Ureter (tissue), 1 donor: ENCODE measurements around the gene C7orf33. TPM values are rescaled to one million over a fixed set of nuclear protein-coding genes. Genes with fewer than 3 reads are reported as not detected.
"Not testable (repeated sequence)": the region's sequence is repeated elsewhere in the genome, so short reads cannot be mapped to it uniquely, and the experiment has no call there.

ENCODE experiments used
- DNase-seq: peaks from one replicate; pipeline ENCODE4 v3.0.0-alpha.2; 2020; ENCODE audit warnings: low spot score
- total RNA-seq: library from RNA; stranded (reverse); gene quantifications from one replicate; pipeline ENCODE4 v1.2.4, GENCODE V29; 2023
- donor health status: DM: yes; HTN: yes; CAD: no.

Gene C7orf33, protein sequence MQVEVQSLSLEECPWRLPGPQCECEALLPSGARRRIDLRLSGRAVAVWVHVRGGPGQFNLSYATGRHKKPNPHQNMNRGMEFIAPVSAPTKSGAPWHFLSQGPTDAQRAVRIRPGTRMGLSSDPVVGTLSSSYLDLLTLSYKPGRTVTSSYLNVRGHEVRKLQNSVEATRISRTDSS
- not detected for total RNA-seq

DNA sequence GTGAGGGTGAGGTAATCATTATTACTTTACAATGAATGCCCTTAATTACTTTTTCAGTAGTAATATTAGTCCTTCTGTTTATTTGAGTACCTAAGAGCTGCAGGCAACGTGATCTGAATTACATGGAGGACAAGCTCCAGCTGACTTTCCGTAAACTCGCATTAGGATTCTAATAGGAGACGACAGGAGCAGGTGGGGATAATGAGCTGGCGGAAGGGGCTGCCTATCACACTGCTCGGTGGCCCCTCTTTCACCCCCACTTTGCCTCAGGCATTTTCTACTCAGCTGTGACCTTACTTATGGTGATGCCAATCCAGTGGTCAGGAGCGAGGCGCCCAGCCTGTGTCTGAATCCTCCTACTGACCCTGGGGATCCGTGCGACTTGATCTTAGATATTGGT is at the start of gene C7orf33:
TSS of gene C7orf33 (plus strand) at position 296 of the 400 bp plus-strand sequence. CDS start 160 bp downstream, outside the sequence.
- no peak for DNase-seq

DNA sequence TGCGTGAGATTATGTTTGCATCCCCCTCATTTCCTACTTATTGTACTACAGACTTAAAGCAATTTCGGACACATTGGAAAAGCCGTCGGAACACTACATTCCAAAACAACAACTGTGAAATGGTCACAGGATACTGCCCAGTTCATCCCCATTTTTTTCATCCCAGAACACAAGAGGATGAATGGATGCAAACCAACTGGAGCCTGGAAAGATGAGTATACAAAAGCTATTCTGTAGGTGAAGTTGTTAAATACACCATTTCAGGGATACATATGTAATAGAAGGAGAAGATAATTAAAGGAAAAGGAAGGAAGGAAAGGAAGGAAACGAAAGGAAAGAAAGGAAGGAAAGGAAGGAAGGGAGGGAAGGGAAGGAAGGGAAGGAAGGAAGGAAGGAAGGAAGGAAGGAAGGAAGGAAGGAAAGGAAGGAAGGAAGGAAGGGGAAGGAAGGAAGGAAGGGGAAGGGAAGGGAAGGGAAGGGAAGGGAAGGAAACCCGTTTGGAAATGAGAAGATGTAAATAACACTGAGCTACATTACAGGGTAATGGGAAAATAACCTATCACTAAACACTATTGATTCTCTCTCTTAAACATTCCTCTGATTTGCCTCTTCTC is 48.6 kb upstream of the C7orf33 start:
- no peak for DNase-seq

DNA sequence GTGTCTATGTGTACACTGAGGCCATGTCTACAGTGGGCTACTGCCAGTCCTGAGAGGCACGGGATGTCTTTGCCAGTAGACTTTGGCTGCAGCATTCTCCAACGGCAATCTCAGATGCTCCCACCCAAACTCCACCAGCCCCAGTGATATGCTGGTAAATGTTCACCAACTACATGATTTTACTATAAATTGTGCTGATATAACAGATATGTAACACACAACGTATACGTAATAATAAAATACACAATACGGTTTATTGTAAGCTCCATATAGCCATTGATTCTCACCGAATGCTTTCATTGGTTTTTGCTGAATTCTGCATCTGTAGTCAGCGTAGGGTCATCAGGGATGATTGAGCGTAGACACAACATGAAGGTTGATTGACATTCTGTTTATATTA is 47.3 kb upstream of the C7orf33 start:
- DNase-seq = no peak

DNA sequence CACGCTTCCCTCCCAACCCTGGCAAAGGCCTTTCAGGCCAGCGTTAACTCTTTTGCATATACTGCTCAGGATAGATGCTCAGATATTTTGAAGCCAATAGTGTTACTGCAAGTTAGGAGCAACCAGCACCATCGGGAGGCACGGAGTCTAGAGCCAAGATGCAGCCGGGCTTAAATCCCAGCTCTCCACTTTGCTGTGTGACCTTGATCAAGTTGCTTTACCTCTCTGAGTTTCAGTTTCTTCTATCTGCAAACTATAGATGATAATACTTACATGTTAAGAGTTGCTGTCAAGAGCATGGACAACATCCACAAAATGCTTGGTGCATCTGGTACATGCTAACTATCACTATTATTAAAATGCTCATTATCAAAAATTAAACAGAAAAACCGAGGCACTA is 45.4 kb upstream of the C7orf33 start:
- DNase-seq = no peak

DNA sequence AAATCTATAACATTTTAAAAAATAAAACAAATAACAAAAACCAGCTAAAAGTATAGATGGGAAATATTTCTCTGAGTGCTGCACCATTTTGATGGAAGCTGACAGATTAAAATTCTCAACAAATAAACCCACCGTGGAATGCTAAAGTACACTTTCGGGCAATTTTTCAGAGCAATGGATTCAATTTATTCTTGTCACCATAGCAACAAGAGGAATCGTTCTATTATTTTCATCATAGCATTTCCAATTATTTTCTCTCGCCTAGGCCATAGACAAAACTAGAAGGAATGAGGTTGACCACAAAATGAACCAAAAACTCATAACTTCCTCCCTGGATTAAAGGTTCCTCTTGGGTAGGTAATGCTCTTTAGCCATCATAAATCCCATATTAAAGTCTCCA is 44.6 kb upstream of the C7orf33 start:
- DNase-seq = no peak

DNA sequence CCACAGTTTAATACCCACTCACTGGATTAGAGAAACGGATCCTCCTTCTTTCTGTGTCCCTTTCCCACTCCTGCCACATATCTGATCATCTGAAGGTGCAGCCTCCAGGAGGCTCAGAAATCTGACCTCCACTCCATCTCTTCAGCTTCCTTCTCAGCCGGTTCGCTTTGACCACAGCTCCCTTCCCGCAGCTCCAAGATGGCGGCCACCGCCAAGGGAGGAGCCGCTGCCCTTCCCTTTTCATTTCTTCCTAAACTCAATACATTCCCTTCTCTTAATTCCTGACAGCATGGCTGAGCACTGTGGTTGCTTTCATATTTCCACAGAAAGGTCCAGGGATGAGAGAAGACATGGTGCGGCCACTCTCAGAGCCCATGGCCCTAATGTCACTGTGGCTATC is 43.7 kb upstream of the C7orf33 start:
- DNase-seq = no peak

DNA sequence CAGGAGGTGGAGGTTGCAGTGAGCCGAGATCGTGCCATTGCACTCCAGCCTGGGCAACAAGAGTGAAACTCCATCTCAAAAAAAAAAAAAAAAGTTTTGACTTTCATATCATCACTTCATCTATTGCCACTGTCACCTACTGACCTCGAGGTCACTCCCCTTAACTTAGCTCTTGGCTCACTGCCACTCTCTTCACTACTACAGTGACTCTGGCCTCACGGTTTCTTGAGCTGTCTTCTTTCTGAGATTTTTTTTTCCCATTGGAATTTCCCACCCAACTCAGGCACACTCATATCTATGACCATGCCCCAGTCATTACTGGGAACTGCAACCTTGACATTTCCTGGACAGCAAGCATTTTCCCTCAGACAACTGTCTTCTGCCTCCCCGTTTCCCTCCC is 42.6 kb upstream of the C7orf33 start:
- DNase-seq = no peak

DNA sequence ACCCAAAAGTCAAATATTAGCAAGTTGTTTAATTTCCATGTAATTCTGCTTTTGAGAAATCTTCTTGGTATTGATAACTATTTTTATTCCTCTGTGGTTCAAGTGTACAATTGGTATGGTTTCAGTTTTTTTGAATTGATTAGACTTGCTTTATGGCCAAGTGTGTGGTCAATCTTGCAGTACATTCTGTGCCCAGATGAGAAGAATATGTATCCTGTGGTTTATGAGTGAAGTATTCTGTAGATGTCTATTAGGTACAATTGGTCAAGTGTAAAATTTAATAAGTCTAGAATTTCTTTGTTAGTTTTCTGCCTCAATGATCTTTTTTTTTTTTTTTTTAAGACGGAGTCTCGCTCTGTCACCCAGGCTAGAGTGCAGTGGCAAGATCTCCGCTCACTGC is 36.6 kb upstream of the C7orf33 start:
- no peak for DNase-seq

DNA sequence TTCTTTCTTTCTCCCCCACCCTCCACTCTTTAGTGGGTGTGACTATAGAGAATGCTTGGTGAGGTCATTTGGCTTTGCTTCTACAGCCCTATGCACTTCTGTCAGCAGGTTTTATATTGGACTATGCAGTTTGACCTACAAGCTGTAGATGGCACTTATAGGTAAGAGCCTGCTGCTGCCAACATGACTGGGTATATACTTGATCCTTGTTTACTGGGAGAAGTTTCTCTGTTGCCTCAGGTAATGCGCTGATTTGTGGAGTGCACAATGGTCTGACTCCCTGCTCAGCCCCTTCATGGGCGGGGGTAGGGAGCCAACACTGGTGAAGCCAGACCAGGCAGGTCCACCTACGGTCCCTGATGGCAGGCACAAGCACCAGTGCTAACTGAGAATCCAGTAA is 33.7 kb upstream of the C7orf33 start:
- no peak for DNase-seq

DNA sequence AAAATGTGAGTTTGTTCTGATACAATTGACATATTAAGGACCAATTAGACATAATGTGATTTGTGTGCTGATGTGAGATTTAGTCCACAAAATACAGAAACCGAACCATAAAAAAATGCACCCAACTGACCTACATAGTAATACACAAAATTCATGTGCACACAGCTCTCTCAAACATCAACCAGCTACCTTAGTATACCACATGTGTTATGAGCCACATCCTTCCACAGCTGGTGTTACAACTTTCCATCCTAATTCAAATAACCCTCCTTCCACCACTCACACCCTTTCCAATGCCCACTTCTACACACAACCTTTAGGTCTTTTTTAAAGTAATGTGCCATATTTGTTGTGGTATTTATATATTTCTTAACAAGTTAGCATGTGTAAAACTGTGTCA is 31.7 kb upstream of the C7orf33 start:
- DNase-seq = no peak

DNA sequence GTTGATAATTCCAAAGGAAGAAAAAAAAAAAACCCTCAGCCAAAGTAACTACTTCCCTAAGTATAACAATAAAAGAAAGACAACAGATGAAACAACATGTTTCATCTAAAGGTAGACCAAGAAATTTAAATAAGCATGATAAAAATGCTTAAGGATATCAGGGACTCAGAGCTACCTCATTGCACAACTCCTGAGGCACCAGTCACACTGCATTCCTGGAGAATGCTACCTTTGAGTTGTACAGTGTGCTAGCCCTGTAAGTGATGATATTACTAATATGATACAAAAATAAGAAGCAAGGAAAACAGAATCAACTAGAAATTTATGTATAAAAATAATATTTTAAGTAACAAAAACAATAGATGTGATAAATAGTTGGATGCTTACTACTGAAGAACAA is 29.5 kb upstream of the C7orf33 start:
- DNase-seq = no peak

DNA sequence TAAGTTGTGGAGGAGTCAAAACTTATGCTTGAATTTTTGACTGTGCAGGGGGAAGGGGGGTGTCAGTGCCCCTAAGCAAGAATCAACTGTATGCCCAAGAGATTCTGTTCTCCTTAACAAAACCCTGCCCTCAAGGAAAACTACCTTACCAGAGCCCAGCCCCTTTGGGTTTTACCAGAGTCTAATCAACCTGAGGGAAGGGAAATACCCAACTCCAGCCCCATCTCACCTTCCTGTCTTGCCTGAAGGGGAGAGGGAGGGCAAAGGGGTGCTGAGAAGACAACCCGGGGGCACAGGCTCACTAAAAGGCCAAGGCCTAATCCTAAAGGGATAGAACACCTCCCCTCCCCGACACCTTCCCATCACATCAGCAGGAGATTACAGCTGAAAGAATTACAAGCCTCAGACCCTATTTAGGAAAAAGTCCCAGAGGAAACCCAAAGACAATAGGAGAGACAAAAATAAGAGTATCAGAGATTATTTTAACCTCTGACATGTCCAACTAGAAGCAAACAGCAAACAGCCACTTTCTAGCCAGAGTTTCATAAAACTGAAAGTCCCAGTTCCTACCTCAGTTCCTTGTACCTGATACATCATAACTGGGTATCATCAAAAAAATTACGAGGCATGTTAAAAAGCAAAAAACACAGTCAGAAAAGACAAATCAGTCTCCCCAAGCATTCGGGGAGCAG is 26.8 kb upstream of the C7orf33 start:
- DNase-seq = no peak

DNA sequence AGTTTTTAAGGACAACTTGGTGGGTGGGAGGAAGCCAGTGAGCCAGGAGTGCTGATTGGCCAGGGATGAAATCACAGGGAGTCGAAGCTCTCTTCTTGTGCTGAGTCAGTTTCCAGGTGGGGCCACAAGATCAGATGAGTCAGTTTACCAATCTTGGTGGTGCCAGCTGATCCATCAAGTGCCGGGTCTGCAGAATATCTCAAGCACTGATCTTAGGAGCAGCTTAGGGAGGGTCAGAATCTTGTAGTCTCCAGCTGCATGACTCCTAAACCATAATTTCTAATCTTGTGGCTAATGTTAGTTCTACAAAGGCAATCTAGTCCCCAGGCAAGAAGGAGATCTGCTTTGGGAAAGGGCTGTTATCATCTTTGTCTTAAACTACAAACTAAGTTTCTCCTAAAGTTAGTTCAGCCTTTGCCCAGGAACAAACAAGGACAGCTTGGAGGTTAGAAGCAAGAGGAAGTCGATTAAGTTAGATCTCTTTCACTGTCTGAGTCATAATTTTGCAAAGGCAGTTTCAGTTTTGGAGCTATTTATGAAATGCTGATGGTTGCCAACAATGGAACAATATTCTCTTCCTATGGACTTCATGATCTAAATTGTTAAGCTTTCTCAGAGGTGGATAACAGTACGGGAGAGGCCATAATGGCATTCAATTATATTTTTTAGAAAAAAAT is 26.2 kb upstream of the C7orf33 start:
- DNase-seq = not testable (repeated sequence)

DNA sequence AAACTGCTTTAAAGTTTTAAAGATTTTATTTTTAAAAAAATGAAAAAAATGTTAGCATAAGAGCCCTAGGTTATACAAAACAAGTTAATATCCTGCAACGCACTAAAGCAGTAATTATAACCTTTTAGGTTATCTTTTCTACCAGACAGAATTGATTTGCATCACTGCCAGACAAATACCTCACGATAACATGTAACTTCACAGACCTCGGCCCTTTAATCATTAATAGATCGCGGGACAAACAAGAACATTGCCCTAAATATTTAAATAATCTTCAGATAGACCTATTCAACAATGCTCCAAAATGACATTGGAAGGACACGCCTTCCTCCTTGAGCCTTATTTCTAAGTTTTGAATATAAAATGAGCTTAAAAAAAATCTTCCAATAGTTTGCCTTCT is 23.8 kb upstream of the C7orf33 start:
- no peak for DNase-seq

DNA sequence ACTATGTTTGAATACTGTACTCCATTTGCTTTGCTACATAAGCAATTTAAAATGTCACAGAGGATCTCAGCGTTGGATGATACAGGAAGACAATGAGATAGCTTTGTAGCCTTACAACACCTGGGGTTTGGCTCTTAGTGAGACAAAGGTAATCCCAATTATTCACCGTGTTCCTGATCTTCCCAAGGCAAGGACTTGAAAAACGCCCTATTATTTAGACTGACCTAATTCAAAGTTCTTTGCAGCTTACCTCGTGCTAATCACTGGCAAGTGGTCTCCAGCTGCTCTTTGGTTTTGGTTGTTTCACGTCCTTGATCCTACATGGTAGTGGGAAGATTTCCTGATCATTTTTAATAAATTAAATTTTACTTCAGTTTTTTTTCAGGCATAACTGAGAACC is 23.0 kb upstream of the C7orf33 start:
- no peak for DNase-seq

DNA sequence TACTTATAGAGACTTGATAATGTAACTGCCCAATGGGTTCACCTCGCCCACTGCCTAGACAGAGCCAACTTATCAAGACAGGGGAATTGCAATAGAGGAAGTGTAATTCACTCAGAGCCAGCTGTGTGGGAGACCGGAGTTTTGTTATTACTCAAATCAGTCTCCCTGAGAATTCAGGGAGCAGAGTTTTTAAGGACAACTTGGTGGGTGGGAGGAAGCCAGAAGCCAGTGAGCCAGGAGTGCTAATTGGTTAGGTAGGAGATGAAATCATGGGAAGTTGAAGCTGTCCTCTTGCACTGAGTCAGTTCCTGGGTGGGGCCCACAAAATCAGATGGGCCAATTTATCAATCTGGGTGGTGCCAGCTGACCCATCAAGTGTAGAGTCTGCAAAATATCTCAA is 20.1 kb upstream of the C7orf33 start:
- no peak for DNase-seq

DNA sequence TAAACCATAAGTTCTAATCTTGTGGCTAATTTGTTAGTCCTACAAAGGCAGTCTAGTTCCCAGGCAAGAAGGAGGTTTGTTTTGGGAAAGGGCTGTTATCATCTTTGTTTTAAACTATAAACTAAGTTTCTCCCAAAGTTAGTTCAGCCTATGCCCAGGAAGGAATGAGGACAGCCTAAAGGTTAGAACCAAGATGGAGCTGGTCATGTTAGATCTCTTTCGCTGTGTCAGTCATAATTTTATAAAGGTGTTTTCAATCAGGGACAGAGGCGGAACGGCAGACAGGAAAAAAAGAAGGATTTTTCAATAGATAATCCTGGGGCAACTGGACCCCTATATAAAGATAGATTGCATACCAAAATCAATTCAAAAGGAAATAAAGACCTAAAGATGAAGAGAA is 19.6 kb upstream of the C7orf33 start:
- not testable (repeated sequence) for DNase-seq

DNA sequence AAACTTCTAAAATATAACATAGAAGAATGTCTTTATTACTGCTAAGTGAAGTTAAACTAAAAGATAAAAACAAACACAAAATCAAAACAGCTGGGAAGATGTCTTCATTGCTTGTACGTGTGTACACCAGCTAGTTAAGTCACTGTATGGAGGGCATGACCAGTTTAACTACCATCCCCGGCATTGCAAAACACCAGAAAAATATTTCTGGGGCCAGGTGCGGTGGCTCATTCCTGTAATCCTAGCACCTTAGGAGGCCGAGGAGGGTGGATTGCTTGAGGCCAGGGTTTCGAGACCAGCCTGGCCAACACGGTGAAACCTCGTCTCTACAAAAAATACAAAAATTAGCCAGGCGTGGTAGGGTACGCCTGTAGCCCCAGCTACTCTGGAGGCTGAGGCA is 19.2 kb upstream of the C7orf33 start:
- DNase-seq = no peak

DNA sequence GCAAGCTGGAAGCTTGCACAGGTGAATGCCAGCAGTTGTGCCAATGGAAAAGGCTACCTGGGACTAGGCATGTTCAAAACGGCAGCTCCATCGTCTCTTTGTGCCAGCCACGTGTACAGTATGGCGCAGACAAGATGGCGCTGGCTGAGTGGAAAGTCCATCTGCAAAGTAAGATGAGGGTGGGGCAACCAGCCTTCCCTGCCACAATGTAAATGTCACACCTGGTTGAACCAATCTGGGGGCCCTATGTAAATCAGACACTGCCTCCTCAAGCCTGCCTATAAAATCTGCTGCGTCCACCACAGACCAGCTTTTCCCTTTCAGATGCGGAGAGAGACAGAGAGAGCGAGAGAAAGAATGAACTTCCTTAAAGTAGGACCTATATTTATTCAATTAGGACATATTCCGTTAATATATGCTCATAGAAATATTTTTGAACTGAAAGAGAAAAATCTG is 18.5 kb upstream of the C7orf33 start:
- DNase-seq = no peak

DNA sequence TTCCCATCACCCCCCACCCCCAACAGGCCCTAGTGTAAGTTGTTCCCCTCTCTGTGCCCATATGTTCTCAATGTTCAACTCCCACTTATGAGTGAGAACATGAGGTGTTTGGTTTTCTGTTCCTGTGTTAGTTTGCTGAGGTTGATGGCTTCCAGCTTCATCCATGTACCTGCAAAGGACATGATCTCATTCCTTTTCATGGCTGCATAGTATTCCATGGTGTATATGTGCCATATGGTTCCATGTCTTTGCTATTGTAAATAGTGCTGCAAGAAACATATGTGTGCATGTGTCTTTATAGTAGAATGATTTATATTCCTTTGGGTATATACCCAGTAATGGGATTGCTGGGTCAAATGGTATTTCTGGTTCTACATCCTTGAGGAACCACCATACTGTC is 17.0 kb upstream of the C7orf33 start:
- DNase-seq = not testable (repeated sequence)

DNA sequence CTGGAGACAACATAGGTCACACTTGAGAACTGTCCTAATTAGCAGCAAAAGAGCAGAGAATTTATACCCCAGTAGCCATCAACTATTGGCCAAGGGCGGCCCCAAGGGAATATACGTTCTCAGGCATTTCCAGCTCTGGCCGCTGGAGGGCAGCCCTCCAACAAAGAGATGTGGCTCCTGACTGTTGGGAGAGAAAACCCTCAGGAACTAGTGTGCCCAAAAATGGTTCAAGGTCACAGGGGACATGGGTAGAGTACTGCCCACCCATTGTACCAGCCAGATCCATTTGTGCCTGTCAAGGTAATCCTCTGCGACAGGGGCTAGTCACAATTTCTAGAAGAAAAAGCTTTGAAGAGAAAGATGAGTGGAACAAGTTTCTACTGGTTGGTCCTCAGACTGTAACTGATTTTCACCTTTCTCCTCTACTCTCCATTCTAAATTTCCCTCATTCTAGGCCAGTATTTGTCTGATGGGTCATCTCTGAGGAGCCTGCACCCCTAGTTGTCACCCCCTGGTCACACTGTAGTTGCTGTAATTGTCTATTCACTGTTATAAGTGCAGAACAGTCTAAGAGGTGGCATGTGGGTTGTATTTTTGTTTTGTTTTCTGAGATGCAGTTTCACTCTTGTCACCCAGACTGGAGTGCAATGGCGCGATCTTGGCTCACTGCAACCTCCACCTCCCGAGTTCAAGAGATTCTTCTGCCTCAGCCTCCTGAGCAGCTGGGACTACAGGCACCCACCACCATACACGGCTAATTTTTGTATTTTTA is 14.7 kb upstream of the C7orf33 start:
- peak; percentile 63 for DNase-seq

DNA sequence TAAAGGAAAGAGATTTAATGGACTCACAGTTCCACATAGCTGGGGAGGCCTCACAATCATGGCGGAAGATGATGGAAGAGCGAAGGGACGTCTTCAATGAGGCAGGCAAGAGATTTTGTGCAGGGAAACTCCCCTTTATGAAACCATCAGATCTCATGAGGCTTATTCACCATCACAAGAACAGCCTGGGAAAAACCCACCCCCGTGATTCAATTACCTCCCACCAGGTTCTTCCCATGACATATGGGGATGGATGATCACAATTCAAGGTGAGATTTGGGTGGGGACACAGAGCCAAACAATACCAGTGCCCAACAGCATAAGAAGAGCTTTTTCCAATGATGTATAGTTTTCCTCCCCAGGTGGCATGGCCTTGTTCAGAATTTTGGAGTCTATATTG is 11.2 kb upstream of the C7orf33 start:
- no peak for DNase-seq
